ELF-1 (cell line): ENCODE data around the gene RAPSN.

Source experiments
- DNase-seq: peaks from one replicate; pipeline ENCODE4 v3.0.0-alpha.2; 2016; ENCODE audit warnings: low read depth, low spot score

Gene RAPSN

GRCh38 chr11:47448566-47449427 is at the start of gene RAPSN:
Gene RAPSN, minus strand, starts transcription at chr11:47449136. Its CDS starts 172 bp downstream, at chr11:47448964.
- no peak for DNase-seq

GRCh38 chr11:47498149-47498548 is 49.2 kb upstream of the RAPSN start:
- DNase-seq = no peak

- DNase-seq = no peak
These were observed 47.9 kb upstream of the RAPSN start for GRCh38 chr11:47496808-47497207.

GRCh38 chr11:47495856-47496217 is 46.9 kb upstream of the RAPSN start:
- no peak for DNase-seq

GRCh38 chr11:47495011-47495855 is 46.3 kb upstream of the RAPSN start:
- no peak for DNase-seq

GRCh38 chr11:47489395-47489755 is 40.4 kb upstream of the RAPSN start:
- DNase-seq = no peak

GRCh38 chr11:47488674-47489394 is 39.9 kb upstream of the RAPSN start:
- DNase-seq = no peak

- no peak for DNase-seq
These were observed 39.2 kb upstream of the RAPSN start for GRCh38 chr11:47488111-47488510.

- DNase-seq = no peak
These were observed 38.5 kb upstream of the RAPSN start for GRCh38 chr11:47487421-47487820.

GRCh38 chr11:47485107-47485506 is 36.2 kb upstream of the RAPSN start:
- no peak for DNase-seq

GRCh38 chr11:47483457-47483856 is 34.5 kb upstream of the RAPSN start:
- no peak for DNase-seq

GRCh38 chr11:47480762-47481161 is 31.8 kb upstream of the RAPSN start:
- DNase-seq = no peak

GRCh38 chr11:47478651-47479329 is 29.9 kb upstream of the RAPSN start:
- DNase-seq = no peak

- no peak for DNase-seq
These were observed 28.8 kb upstream of the RAPSN start for GRCh38 chr11:47477753-47478152.

- DNase-seq = no peak
These were observed 28.4 kb upstream of the RAPSN start for GRCh38 chr11:47477323-47477722.

- DNase-seq = no peak
These were observed 21.7 kb upstream of the RAPSN start for GRCh38 chr11:47470671-47471070.

GRCh38 chr11:47469361-47470179 is 20.6 kb upstream of the RAPSN start:
- DNase-seq = peak; percentile 75

- no peak for DNase-seq
These were observed 19.8 kb upstream of the RAPSN start for GRCh38 chr11:47468598-47469214.

- no peak for DNase-seq
These were observed 18.4 kb upstream of the RAPSN start for GRCh38 chr11:47467357-47467756.

GRCh38 chr11:47466701-47467250 is 17.8 kb upstream of the RAPSN start:
- peak; percentile 30 for DNase-seq
